GM19324 (cell line): ENCODE data around the gene ELP1.

ENCODE experiments used
- ATAC-seq: cut with Tn5 transposase; IDR thresholded peaks from one replicate; pipeline ENCODE4 v1.9.1; 2021; ENCODE audit warnings: mild to moderate bottlenecking, moderate library complexity; ENCODE audit not compliant: unreplicated experiment, low FRiP score

ELP1 gene

GRCh38 chr9:108883085-108883484 is 50.8 kb downstream of the ELP1 start:
- ATAC-seq = no peak

GRCh38 chr9:108882052-108882888 is 51.7 kb downstream of the ELP1 start:
- ATAC-seq = no peak

GRCh38 chr9:108880738-108881316 is 53.1 kb downstream of the ELP1 start:
- no peak for ATAC-seq

DNA sequence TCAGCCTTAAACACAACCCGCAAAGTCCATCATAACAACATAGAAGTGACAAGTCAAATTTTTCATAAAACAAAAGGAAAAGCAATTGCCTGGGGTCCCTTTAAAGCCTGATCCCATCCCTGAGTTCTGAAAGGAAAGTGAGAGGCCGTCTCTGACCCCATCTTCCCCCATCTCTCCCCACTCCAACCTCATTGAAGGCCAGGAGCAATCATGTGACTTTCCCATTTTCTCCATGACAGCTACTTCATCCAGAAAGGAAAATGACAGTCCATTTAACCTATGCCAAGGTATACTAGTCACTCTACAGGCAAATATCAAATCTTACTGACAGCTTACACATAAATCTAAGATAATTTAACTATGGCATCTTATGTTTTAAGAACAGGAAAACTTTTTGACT is 56.4 kb downstream of the ELP1 start:
- ATAC-seq = no peak

DNA sequence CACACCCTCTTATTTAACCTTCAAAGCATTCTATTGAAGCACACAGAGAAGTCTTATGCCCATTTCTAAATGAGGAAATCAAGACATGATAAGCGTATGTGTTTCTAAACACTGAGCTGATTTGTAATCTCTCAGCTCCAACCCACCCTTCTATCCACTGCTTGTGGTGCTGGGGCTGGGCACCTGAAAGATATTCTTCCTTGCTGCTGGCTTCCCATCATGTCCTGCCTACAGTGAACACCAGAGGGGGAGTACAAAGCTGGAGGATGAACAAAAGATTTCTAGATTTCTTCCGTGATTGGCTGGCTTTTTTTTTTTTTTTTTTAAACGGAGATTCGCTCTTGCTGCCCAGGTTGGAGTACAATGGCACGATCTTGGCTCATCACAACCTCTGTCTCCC is 57.5 kb downstream of the ELP1 start:
- no peak for ATAC-seq

DNA sequence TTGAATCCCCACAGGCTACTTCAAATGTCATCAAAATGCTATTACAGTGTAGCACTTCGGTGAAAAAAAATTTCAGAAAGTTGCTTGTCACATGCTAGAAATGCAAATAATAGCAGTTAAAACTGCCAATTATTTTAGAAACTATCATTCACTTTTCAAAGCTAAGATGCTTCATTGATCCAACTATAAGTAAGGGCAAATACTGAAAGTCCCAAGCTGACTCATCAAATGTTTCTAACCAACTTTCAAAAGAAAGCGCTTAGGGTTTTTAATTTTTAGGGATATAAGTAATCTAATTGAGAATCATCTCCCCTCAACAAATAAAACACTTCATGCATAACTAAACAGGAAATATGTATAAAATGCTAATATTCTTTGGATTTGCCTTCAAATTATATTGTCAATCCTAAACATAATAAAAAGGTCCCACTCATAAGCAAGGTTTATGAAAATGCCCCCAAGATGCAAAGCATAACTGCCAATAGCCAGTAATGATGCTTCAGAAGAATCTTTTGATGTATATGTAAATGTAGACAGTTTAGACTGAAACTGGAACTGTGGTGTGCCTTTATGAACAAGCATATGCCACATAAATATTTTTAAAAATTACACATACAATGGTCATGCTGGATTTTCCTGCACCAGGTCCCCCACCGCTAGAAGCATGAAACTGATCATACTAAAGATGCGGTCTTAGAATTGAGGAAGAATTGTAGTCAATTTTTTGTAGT is 59.7 kb downstream of the ELP1 start:
- ATAC-seq = no peak

DNA sequence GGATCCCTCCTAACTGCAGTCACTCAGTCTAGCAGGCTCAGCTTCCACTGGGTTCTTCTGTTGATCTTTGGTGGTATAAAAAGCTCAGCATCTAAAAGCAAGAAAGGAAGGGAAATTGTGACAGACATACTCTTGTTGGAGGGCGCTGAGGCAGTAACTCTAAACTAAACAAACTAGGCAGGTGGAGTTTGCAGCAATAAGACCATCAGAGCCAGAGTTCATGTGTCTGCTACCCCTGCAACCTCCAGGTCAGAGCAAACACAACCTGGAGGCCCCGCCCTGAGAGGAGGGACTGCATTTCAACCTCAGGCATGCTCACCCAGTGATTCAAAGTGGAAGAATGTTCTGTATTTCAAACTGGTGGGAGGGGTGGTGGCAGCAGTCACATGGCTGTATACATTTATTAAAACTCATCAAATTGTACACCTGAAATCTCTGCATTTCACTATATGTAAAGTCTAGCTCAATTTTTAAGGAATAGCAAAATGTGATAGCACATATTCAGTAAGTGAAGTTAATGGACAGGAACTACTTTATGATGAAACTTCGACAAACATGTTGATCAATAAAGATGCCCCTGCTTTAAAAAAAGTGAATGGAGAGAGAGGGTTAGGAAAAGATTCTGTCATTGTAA is 64.7 kb downstream of the ELP1 start:
- no peak for ATAC-seq

- no peak for ATAC-seq
These were observed 66.1 kb downstream of the ELP1 start for GRCh38 chr9:108867829-108868228.

GRCh38 chr9:108867116-108867515 is 66.8 kb downstream of the ELP1 start:
- ATAC-seq = no peak

- no peak for ATAC-seq
These were observed 67.9 kb downstream of the ELP1 start for GRCh38 chr9:108866001-108866420.

DNA sequence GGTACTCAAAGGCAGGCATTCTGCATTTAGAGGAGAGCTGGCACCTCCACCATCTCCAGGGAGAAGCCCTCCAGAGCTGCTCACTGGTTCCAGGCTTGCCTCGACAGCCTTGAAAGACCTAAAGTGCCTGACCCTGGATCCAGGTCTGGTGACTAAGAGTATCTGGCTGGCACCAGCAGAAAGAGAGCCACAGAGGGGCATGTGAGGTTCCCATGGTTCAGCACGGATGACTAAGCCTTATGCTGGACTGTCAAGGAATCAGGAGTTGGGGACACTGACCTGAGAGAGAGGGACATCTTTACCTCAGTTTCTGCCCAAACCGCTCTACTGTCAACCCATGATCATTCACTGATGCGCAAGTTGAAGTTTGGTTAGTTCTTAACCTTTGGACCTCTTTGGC is 68.9 kb downstream of the ELP1 start:
- ATAC-seq = no peak

- ATAC-seq = no peak
These were observed 69.5 kb downstream of the ELP1 start for GRCh38 chr9:108864446-108864845.

GRCh38 chr9:108863891-108864290 is 70.0 kb downstream of the ELP1 start:
- ATAC-seq = no peak

GRCh38 chr9:108861997-108862396 is 71.9 kb downstream of the ELP1 start, which contains the start of gene ACTL7A:
Gene ACTL7A, plus strand, starts transcription at chr9:108862266. Its CDS starts 57 bp downstream, at chr9:108862323.
- ATAC-seq = no peak

GRCh38 chr9:108861464-108861863 is 72.5 kb downstream of the ELP1 start:
- no peak for ATAC-seq

DNA sequence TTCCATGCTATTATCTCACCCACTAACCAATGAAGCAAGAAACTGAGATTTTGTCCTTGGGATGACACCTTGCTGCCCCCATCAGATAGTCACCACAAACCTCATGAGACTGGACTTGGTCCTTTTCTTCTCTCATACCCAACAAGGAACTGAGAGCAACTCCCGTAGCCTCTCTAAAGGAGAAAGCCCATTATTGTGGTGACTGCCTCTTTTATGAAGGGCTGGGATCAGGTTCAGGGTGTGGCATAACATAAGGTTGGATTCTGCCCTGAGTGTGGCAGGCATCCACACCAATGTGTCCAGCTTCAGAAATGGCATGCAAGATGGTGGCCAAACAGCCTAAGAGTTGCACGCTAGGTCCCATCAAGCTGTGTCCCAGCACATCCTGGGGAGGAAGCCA is 73.2 kb downstream of the ELP1 start:
- ATAC-seq = no peak

DNA sequence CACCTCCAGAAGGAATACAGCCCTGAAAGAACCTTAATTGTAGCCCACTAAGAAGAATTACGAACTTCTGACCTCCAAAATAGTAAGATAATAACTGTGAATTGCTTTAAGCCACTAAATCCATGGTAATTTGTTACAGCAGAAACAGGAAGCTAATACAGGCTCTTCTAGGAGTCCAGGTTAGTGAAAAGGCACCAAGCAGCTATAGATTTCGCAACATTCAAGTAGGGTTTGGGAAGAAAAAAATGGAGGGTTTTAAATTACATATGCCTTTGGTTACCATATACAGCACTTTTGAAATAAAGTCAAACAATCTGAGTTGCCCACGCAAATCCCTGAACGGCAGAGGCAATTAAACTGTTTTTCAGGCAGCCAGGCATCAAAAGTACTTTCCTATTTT is 73.6 kb downstream of the ELP1 start:
- ATAC-seq = no peak

DNA sequence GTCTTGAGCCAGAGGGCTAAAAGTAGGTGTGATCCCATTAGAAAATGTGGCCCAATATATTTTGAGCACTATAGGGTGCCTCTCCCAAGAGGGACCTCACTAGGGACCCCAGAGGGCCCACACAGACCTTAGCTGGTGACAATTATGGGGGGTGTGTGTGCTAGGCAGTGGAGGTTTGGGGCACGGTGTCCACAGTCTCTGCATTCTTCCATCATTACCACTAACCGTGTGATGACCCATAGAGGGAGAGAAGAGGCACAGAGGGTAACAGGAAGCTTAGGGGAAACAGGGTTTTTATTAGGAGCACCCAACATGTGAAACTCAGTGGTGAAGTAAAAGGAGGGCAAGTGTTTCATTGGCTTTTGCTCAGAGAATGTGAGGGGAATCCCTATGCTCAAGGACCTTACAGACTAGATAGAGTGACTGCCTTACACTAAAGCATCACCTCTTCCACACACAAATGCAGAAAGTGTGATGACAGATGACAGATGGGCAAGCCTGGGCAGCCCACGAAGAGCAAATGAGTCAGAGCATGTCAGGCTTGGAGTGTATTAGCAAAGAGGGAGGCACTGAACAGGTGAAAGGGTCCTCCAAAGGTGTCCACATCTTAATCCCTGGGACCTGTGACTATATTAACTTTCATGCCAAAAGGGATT is 74.3 kb downstream of the ELP1 start:
- no peak for ATAC-seq

- ATAC-seq = no peak
These were observed 76.4 kb downstream of the ELP1 start for GRCh38 chr9:108857572-108857971.

DNA sequence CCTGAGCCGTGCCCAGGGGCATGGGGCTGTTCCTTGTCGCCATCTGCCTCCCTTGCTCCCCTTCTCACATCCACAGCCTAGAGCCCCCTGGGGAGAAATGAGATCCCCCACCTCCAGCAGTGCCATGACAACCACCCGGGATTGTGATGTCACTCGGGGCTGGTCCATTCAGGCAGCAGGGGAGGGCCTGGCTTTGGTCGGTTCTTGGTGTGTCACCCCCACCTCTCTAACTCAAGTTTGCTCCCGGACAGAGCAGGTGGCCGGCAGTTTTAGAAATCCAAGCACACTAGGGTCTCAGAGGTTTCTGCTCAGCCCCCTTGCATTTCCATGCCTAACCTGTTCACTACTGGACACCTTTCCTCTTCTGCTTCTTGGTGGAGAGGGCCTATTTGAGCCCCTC is 78.0 kb downstream of the ELP1 start, which contains the start of gene ACTL7B:
ACTL7B (minus strand) TSS at position 99 of the 400 bp plus-strand sequence; CDS start at position 43, 56 bp downstream.
- no peak for ATAC-seq
